ENCODE measurements around the gene ABCC1.

GRCh38 chr16:16100631-16101030 lies 151.2 kb downstream of the ABCC1 start:
- TF ChIP-seq POLR2A (IDR thresholded peaks at IDR 0.05; ENCODE audit: low read depth, low read length) (no peak), RAD21 (IDR thresholded peaks at IDR 0.05; ENCODE audit: low read length) (no peak)

All from IMR-90 (cell line).